ENCODE measurements around the gene KNDC1. TPM values are rescaled to one million over a fixed set of nuclear protein-coding genes. Genes with fewer than 3 reads are reported as not detected.

Gene KNDC1
- total RNA-seq, 6 experiments from 2014 or later, result 0.54 to 11.6 (median 8.2) TPM

DNA sequence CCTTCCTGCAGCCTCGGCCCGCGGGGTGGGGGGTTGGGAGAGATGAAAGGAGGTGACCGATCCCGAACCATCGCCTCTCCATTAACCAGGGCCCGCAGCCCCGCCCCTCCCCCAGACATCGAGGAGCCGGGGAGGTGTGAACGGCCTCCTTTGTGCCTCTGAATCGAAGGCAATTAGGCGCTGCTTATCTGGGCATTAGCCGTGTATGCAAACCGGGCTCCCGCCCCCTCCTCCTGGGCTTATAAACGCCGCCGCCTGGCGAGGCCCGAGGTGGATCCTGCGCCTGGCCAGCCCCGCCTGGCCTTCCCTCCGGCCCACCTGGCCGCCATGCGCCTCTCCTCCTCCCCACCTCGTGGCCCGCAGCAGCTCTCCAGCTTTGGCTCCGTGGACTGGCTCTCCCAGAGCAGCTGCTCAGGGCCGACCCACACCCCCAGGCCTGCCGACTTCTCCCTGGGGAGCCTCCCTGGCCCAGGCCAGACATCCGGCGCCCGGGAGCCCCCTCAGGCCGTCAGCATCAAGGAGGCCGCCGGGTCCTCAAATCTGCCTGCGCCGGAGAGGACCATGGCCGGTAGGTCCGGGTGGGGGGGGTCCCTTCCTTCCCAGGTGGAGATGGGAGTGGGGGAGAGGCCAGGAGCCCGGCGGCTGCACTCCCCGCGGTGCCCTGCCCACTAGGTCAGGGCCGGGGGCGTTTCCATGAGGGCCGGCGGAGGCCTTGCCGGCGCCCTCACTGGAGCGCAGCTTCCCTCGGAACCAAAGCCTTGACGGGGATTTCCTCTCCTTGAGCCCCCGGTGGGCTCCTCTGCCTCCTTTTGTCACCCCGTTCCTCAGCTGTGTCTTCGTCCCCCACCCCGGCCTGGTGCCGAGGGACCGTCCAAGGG, 77.8 kb downstream of the KNDC1 start, which contains the start of gene VENTX:
Gene VENTX, plus strand, starts transcription at position 268 of the 878 bp plus-strand sequence. Its CDS starts 60 bp downstream, at position 328.
- 8% methylated on average over 7 of the region's 60 CpGs for WGBS (ENCODE audit: insufficient coverage, low coverage, low lambda C conversion rate, missing lambda C conversion rate)
- H3K9me3 ChIP-seq, result no peaks in the 10 kb centered on the region
- DNase-seq, result no peak
- H3K27me3 ChIP-seq, result peaks cover 0 to 4% of the 10 kb centered on the region in 2 donors
- no peaks in the 10 kb centered on the region for H3K36me3 ChIP-seq
- no peak within 1 kb of the TSS for H3K4me3 ChIP-seq
- no peak for ATAC-seq
- H3K27ac ChIP-seq, result no peak within 1 kb of the TSS
- intact Hi-C loops (cut with DNase I), result no loop called here
- TF ChIP-seq POLR2A (IDR thresholded peaks at IDR 0.05) (no peak), CTCF (IDR thresholded peaks at IDR 0.05) (no peak)
- peaks cover 0 to 9% (median 0%) of the 10 kb centered on the region in 4 donors for H3K4me1 ChIP-seq

- Histone ChIP-seq H3K9me3 (no peaks in the 10 kb centered on the region), H3K4me3 (no peak overlapping the region), H3K27me3 (peaks cover 0 to 4% of the 10 kb centered on the region in 2 donors), H3K4me1 (peaks cover 0 to 9% (median 0%) of the 10 kb centered on the region in 4 donors), H3K36me3 (no peaks in the 10 kb centered on the region), H3K27ac (no peak overlapping the region)
- intact Hi-C loops (cut with DNase I), result no loop called here
- 24% methylated on average over 8 of the region's 15 CpGs for WGBS (ENCODE audit: insufficient coverage, low coverage, low lambda C conversion rate, missing lambda C conversion rate)
- TF ChIP-seq CTCF (IDR thresholded peaks at IDR 0.05) (no peak), POLR2A (IDR thresholded peaks at IDR 0.05) (no peak)
- DNase-seq (no peak), ATAC-seq (no peak)
Observed at GRCh38 chr10:133238466-133238804, 78.4 kb downstream of the KNDC1 start.

- H3K36me3 ChIP-seq, result no peaks in the 10 kb centered on the region
- intact Hi-C loops (cut with DNase I), result no loop called here
- DNase-seq, result no peak
- ATAC-seq, result no peak
- H3K27ac ChIP-seq, result no peak overlapping the region
- H3K4me3 ChIP-seq, result no peak overlapping the region
- 57% methylated on average over 1 of the region's 15 CpGs for WGBS (ENCODE audit: insufficient coverage, low coverage, low lambda C conversion rate, missing lambda C conversion rate)
- TF ChIP-seq POLR2A (IDR thresholded peaks at IDR 0.05) (no peak), CTCF (IDR thresholded peaks at IDR 0.05) (no peak)
- peaks cover 0 to 9% (median 0%) of the 10 kb centered on the region in 4 donors for H3K4me1 ChIP-seq
- peaks cover 0 to 8% of the 10 kb centered on the region in 2 donors for H3K27me3 ChIP-seq
- no peaks in the 10 kb centered on the region for H3K9me3 ChIP-seq
Observed at GRCh38 chr10:133239990-133240389, 80.0 kb downstream of the KNDC1 start.

DNA sequence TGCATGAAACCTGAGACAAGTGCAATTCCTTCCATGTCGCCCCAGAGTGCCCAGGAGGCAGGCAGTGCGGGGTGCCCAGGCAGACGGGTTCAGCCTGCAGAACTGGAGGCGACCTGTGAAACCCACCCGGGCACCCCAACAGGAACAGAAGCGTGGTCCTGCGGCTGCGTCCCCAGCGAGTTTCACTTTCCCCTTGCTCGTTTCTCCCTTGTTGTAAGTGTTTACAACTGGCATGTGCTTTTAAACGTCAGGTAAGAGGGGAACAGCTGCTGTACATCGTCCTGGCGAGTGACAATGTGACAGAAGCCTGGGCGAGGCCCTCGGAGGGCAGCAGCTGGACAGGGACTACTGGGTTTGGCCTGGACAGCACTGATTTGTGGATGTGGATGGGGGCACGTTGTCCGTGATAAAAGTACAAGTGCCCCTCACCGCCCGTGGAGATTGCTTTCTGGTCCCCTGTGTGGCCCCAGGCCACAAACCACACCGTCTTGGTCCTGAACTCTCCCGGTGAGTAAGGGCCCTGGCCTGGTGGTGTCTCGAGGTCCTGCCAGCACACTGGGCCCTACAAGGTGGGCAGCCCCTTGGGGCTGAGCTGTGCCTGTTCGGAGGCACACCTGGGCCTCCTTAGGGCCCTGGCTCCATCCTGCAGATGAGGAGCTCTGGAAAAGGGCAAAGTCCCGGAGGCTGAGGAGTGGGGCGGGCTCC, 81.6 kb downstream of the KNDC1 start:
- Histone ChIP-seq H3K36me3 (no peaks in the 10 kb centered on the region), H3K9me3 (no peaks in the 10 kb centered on the region), H3K4me1 (peaks cover 0 to 4% (median 0%) of the 10 kb centered on the region in 4 donors), H3K4me3 (no peak overlapping the region), H3K27ac (no peak overlapping the region), H3K27me3 (peaks cover 0 to 5% of the 10 kb centered on the region in 2 donors)
- intact Hi-C loops (cut with DNase I), result no loop called here
- TF ChIP-seq CTCF (IDR thresholded peaks at IDR 0.05), result no peak
- TF ChIP-seq POLR2A (IDR thresholded peaks at IDR 0.05), result no peak
- DNase-seq, result no peak
- ATAC-seq, result no peak
- WGBS (ENCODE audit: insufficient coverage, low coverage, low lambda C conversion rate, missing lambda C conversion rate), result 41% methylated on average over 6 of the region's 25 CpGs

Measured in right lobe of liver (tissue), 6 donors.